Body of pancreas (tissue), 4 donors: ENCODE measurements around the gene IFI30. TPM values are rescaled to one million over a fixed set of nuclear protein-coding genes. Genes with fewer than 3 reads are reported as not detected.

Experiments used
- ATAC-seq: fragments of 150-250 bp; one replicate; pipeline ENCODE4 v1.9.1; 2016
- DNase-seq, 4 donors: peaks; one replicate each; pipeline ENCODE4 v3.0.0-alpha.2; 2019
- H3K27ac ChIP-seq, 4 donors: fragments of 200-600 bp; sonication (generic); 1 replicate in 3 of 4; 2 replicates in 1 of 4; pipeline versions ENCODE4 v1.5.1 to v1.6.1; 2016 to 2019; ENCODE audit warnings: mild to moderate bottlenecking in 1 of 4, mixed read lengths in 1 of 4, moderate library complexity in 1 of 4
- H3K27me3 ChIP-seq, 2 donors: fragments of 200-600 bp; sonication (generic); one replicate each; pipeline ENCODE4 v1.6.0; 2016; ENCODE audit warnings: mild to moderate bottlenecking in 1 of 2
- H3K36me3 ChIP-seq, 2 donors: fragments of 200-600 bp; sonication (generic); replicated peaks in 1 of 2; 2 replicates each; pipeline ENCODE4 v1.5.1; 2016; ENCODE audit warnings: low read depth in 2 of 2; ENCODE audit not compliant: insufficient read depth in 1 of 2
- H3K4me1 ChIP-seq: fragments of 200-600 bp; sonication (generic); one replicate; pipeline ENCODE4 v1.6.0; 2016
- H3K4me3 ChIP-seq, 2 donors: fragments of 200-600 bp; sonication (generic); 1 replicate in 1 of 2; 2 replicates in 1 of 2; pipeline ENCODE4 v1.5.1; 2016 to 2019
- H3K9me3 ChIP-seq, 3 donors: fragments of 200-600 bp; sonication (generic); 1 replicate in 2 of 3; 2 replicates in 1 of 3; pipeline ENCODE4 v1.5.1; 2016
- POLR2A ChIP-seq, 3 donors: fragments of 450-650 bp; IDR thresholded peaks; one replicate each; pipeline ENCODE4 v1.6.1; 2016; ENCODE audit warnings: antibody characterized with exemption in 3 of 3, mild to moderate bottlenecking in 2 of 3
- WGBS, 2 donors: methylation state at CpG; one replicate each; pipeline ENCODE4 v1.1.5; 2017; 5-methylcytosine and 5-hydroxymethylcytosine counted together
- intact Hi-C: fragments of 100-400 bp; cut with DNase I; formaldehyde crosslinking; loops from one replicate; pipeline ENCODE4 v1.15.1; 2023
- total RNA-seq, 2 donors: library from RNA; depleted of rRNA; stranded (reverse); fragments of >200 nt; gene quantifications; one replicate each; pipeline ENCODE4 v1.1.0, GENCODE V29; 2016
- TF ChIP-seq, protein P1 (sequence below), 7 experiments: fragments of 450-650 bp in 4 of 7; fragments of 200-600 bp in 3 of 7; sonication (generic) in 3 of 7; IDR thresholded peaks; one replicate each; pipeline ENCODE4 v1.5.1; 2016 to 2019; ENCODE audit warnings: antibody characterized with exemption in 7 of 7

The IFI30 gene
- total RNA-seq, 2 donors from 2014 or later, result 30.3 to 32.9 TPM

DNA sequence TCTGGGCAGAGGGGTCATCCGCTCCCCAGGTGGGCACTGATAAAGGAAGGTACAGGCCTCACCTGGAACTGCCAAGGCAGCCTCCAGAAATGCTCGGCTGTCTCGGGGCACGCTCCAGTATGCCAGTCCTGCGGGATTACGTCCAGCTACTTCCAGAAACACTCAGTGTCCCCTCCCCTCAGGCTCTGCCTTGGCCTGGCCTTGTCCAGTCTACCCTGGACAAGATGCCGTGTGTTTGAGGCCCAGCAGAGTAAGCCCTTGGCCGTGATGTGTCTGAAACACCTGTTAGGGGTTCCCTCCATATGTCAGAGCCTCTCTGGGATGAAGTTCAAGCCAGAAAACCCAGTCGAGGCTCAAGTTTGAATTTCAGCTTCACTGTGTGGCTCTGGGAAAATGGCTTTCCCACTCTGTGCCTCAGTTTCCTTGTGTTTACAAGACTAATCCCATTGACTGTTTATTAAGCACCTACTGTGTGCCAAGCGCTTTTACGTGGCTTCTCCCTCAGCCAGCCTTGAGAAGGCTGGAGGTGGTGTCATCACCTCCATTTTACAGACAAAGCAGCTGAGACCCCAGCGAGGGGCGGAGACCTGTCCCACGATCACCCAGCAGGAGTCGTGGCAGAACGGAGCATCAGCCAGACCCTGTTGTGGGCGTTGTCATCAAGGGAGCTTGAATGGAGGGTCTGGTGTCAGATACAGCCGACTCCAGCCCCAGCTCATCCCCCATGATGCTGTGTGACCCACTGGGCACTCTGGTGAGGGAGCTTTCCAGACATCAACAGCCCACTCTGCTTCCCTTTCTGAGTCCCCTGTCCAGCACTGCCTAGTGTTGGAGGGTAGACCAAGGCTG lies 22.6 kb upstream of the IFI30 start:
- Histone ChIP-seq H3K27me3 (no peaks in the 10 kb centered on the region), H3K27ac (peak overlapping the region in 2 of 4 donors; percentile 35 to 93), H3K9me3 (no peaks in the 10 kb centered on the region), H3K36me3 (peaks cover 0 to 11% of the 10 kb centered on the region in 2 donors), H3K4me1 (peaks cover 40% of the 10 kb centered on the region), H3K4me3 (no peak overlapping the region)
- intact Hi-C loops, result no loop called here
- no peak for TF ChIP-seq POLR2A (IDR thresholded peaks at IDR 0.05)
- TF ChIP-seq, protein P1, sequence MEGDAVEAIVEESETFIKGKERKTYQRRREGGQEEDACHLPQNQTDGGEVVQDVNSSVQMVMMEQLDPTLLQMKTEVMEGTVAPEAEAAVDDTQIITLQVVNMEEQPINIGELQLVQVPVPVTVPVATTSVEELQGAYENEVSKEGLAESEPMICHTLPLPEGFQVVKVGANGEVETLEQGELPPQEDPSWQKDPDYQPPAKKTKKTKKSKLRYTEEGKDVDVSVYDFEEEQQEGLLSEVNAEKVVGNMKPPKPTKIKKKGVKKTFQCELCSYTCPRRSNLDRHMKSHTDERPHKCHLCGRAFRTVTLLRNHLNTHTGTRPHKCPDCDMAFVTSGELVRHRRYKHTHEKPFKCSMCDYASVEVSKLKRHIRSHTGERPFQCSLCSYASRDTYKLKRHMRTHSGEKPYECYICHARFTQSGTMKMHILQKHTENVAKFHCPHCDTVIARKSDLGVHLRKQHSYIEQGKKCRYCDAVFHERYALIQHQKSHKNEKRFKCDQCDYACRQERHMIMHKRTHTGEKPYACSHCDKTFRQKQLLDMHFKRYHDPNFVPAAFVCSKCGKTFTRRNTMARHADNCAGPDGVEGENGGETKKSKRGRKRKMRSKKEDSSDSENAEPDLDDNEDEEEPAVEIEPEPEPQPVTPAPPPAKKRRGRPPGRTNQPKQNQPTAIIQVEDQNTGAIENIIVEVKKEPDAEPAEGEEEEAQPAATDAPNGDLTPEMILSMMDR (IDR thresholded peaks at IDR 0.05), result no peak
- DNase-seq (peak in 3 of 4 donors; percentile 46 to 54 (median 47)), ATAC-seq (no peak)
- 55 to 57% methylated on average over 10 to 18 of the region's 18 CpGs for WGBS, 2 donors

DNA sequence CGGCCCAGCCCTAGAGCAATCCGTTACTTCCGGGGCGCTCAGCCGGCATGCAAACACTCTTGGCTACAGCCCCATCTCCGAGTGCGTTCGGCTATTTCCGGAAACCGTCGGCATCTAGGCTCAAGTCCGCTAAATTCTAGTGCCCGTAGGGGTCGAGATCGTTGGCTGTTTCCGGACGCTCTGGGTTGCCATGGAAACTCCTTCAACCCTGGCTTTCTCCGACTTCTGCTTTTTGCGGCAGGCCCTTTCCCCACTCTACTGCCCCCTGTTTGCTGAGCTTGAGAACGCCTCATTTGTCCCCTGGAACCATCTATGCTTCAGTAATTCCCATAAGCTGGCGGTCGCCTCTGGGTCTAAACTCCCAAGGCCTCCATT lies 21.2 kb upstream of the IFI30 start:
- Histone ChIP-seq H3K4me3 (peak overlapping the region; percentile 13 to 17), H3K4me1 (peaks cover 54% of the 10 kb centered on the region), H3K36me3 (peaks cover 0 to 2% of the 10 kb centered on the region in 2 donors), H3K9me3 (no peaks in the 10 kb centered on the region), H3K27me3 (no peaks in the 10 kb centered on the region), H3K27ac (peak overlapping the region; percentile 89 to 93 (median 92))
- ATAC-seq, result peak; percentile 68
- TF ChIP-seq, protein P1 (IDR thresholded peaks at IDR 0.05), result peak; percentile 16 to 86 (median 62)
- peak in 2 of 3 donors; percentile 29 to 38 for TF ChIP-seq POLR2A (IDR thresholded peaks at IDR 0.05)
- intact Hi-C loops, result no loop called here
- DNase-seq, result peak; percentile 94 to 98 (median 96)
- 1% methylated on average over 16 to 22 of the region's 22 CpGs for WGBS, 2 donors

DNA sequence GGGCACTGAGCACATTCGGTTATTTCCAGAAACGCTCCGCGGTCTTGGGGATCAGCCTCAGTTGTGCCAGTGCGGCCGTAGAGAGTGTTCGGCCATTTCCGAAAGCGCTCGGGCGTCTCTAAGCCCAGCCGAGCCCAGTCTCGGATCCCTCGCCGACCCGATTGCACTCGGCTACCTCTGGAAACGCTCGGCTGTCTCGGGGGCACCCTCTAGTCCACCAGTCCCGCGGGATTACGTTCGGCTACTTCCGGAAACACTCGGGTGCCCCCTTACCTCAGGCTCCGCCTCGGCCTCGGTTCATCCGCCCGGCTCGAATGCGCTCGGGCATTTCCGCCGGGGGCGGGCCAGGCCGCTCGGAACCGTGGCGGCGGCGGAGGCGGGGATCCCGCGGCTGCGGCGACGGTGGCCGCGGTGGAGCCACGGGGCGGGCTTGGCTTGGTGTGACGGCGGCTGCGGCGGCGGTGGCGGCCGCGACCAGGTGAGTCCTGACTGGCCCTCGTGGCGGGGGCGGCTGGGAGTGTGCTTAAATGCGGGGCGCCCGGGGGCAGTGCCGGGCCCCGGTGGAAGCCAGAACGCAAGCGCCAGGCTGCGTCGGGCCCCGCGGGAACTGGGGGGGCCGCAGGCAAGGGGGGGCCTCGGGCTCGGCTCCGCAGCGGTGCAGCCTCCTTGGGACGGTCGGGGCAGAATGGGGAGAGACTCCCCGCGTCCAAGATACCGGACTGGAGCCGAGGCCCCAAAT lies 20.6 kb upstream of the IFI30 start, which contains the start of gene PIK3R2:
Gene PIK3R2 (plus strand): TSS at position 347 of the 739 bp plus-strand sequence. CDS start 2,717 bp downstream, outside the sequence.
- peak; percentile 99 to 100 (median 100) for DNase-seq
- 0% methylated on average over 12 to 57 of the region's 86 CpGs for WGBS, 2 donors
- Histone ChIP-seq H3K27me3 (no peaks in the 10 kb centered on the region), H3K36me3 (no peaks in the 10 kb centered on the region), H3K27ac (peak within 1 kb of the TSS; percentile 89 to 93 (median 92)), H3K4me3 (peak within 1 kb of the TSS; percentile 57 to 70), H3K4me1 (peaks cover 59% of the 10 kb centered on the region), H3K9me3 (no peaks in the 10 kb centered on the region)
- ATAC-seq, result peak; percentile 88
- intact Hi-C loops, result no loop called here
- TF ChIP-seq, protein P1 (IDR thresholded peaks at IDR 0.05), result no peak
- TF ChIP-seq POLR2A (IDR thresholded peaks at IDR 0.05), result peak; percentile 32 to 59 (median 52)

- intact Hi-C loops, result no loop called here
- Histone ChIP-seq H3K27me3 (no peaks in the 10 kb centered on the region), H3K9me3 (no peaks in the 10 kb centered on the region), H3K4me3 (peak overlapping the region; percentile 57 to 70), H3K4me1 (peaks cover 59% of the 10 kb centered on the region), H3K36me3 (no peaks in the 10 kb centered on the region), H3K27ac (peak overlapping the region; percentile 89 to 93 (median 92))
- no peak for ATAC-seq
- peak in 2 of 4 donors; percentile 36 to 39 for DNase-seq
- TF ChIP-seq, protein P1 (IDR thresholded peaks at IDR 0.05), result no peak
- no peak for TF ChIP-seq POLR2A (IDR thresholded peaks at IDR 0.05)
- WGBS, 2 donors, result 0 to 2% methylated on average over 5 to 35 of the region's 38 CpGs
These were observed 20.0 kb upstream of the IFI30 start for GRCh38 chr19:18153556-18154134.
